H9 (cell line): ENCODE data around the gene AP3D1. TPM values are rescaled to one million over a fixed set of nuclear protein-coding genes. Genes with fewer than 3 reads are reported as not detected.

Source experiments
- DNase-seq: peaks from one replicate; pipeline ENCODE4 v3.0.0-alpha.2; 2017
- H2AFZ ChIP-seq: one replicate; pipeline ENCODE4 v1.6.1; 2013; ENCODE audit warnings: mild to moderate bottlenecking, low read length, control low read depth, moderate library complexity
- H2AK5ac ChIP-seq: 2 replicates; pipeline ENCODE4 v1.6.1; 2013; ENCODE audit warnings: low read length, control low read depth, mixed read lengths; ENCODE audit not compliant: insufficient read length
- H2BK120ac ChIP-seq: one replicate; pipeline ENCODE4 v1.6.1; 2013; ENCODE audit warnings: low read depth, mild to moderate bottlenecking, low read length, control low read depth, inconsistent platforms; ENCODE audit not compliant: poor library complexity, severe bottlenecking
- H2BK12ac ChIP-seq: 2 replicates; pipeline ENCODE4 v1.6.1; 2013; ENCODE audit warnings: low read length, control low read depth, mixed read lengths, low read depth; ENCODE audit not compliant: insufficient read length
- H2BK15ac ChIP-seq: 2 replicates; pipeline ENCODE4 v1.6.1; 2013; ENCODE audit warnings: low read depth, low read length, control low read depth
- H2BK20ac ChIP-seq: one replicate; pipeline ENCODE4 v1.6.1; 2013; ENCODE audit warnings: low read depth, mild to moderate bottlenecking, low read length, control low read depth, inconsistent platforms; ENCODE audit not compliant: poor library complexity, severe bottlenecking
- H2BK5ac ChIP-seq: 2 replicates; pipeline ENCODE4 v1.6.1; 2013; ENCODE audit warnings: low read length, control low read depth, mixed read lengths; ENCODE audit not compliant: insufficient read length
- H3K14ac ChIP-seq: 2 replicates; pipeline ENCODE4 v1.6.1; 2013; ENCODE audit warnings: low read length, control low read depth; ENCODE audit not compliant: insufficient read depth
- H3K18ac ChIP-seq: 2 replicates; pipeline ENCODE4 v1.6.1; 2013; ENCODE audit warnings: low read depth, mild to moderate bottlenecking, mixed read lengths, low read length, control low read depth; ENCODE audit not compliant: insufficient read length
- H3K23ac ChIP-seq: 2 replicates; pipeline ENCODE4 v1.6.1; 2013; ENCODE audit warnings: low read length, control low read depth, mixed read lengths, low read depth; ENCODE audit not compliant: insufficient read length
- H3K23me2 ChIP-seq: 2 replicates; pipeline ENCODE4 v1.6.1; 2013; ENCODE audit warnings: low read depth, mild to moderate bottlenecking, mixed read lengths, low read length, control low read depth; ENCODE audit not compliant: insufficient read length, poor library complexity, severe bottlenecking
- H3K27ac ChIP-seq: 2 replicates; pipeline ENCODE4 v1.5.1; 2013; ENCODE audit warnings: low read length, control low read depth, mixed read lengths, low read depth; ENCODE audit not compliant: insufficient read length
- H3K27me3 ChIP-seq: 2 replicates; pipeline ENCODE4 v1.6.1; 2013; ENCODE audit warnings: low read length, control low read depth, inconsistent platforms; ENCODE audit not compliant: insufficient read depth
- H3K4ac ChIP-seq: 2 replicates; pipeline ENCODE4 v1.6.1; 2013; ENCODE audit warnings: low read depth, mild to moderate bottlenecking, control low read depth, inconsistent platforms, low read length, moderate library complexity
- H3K4me1 ChIP-seq: 2 replicates; pipeline ENCODE4 v1.6.1; 2013; ENCODE audit warnings: low read length, control low read depth, inconsistent platforms; ENCODE audit not compliant: insufficient read depth
- H3K4me2 ChIP-seq: 2 replicates; pipeline ENCODE4 v1.6.1; 2013; ENCODE audit warnings: low read length, control low read depth, mixed read lengths; ENCODE audit not compliant: insufficient read length, insufficient read depth
- H3K56ac ChIP-seq: 2 replicates; pipeline ENCODE4 v1.6.1; 2013; ENCODE audit warnings: low read depth, mild to moderate bottlenecking, mixed read lengths, low read length, control low read depth; ENCODE audit not compliant: insufficient read length
- H3K79me1 ChIP-seq: 2 replicates; pipeline ENCODE4 v1.6.1; 2013; ENCODE audit warnings: low read depth, mild to moderate bottlenecking, moderate library complexity, low read length, control low read depth, inconsistent platforms; ENCODE audit not compliant: insufficient read depth, poor library complexity, severe bottlenecking
- H3K79me2 ChIP-seq: 2 replicates; pipeline ENCODE4 v1.6.1; 2013; ENCODE audit warnings: low read length, control low read depth, inconsistent platforms; ENCODE audit not compliant: insufficient read depth
- H3K9ac ChIP-seq: 2 replicates; pipeline ENCODE4 v1.6.1; 2013; ENCODE audit warnings: low read length, control low read depth, mixed read lengths; ENCODE audit not compliant: insufficient read length; ENCODE audit errors: extremely low read depth
- H3K9me3 ChIP-seq: one replicate; pipeline ENCODE4 v1.6.1; 2013; ENCODE audit warnings: low read depth, low read length, inconsistent platforms; ENCODE audit not compliant: control insufficient read depth
- H3T11ph ChIP-seq: one replicate; pipeline ENCODE4 v1.6.1; 2013; ENCODE audit warnings: mild to moderate bottlenecking, low read length, control low read depth, inconsistent platforms
- H4K20me1 ChIP-seq: one replicate; pipeline ENCODE4 v1.6.1; 2013; ENCODE audit not compliant: control insufficient read depth, insufficient read length, insufficient read depth
- H4K5ac ChIP-seq: 2 replicates; pipeline ENCODE4 v1.6.1; 2013; ENCODE audit warnings: low read depth, mild to moderate bottlenecking, mixed read lengths, low read length, control low read depth; ENCODE audit not compliant: insufficient read length
- H4K8ac ChIP-seq: replicated peaks from 2 replicates; pipeline ENCODE4 v1.6.1; 2013; ENCODE audit warnings: low read length, control low read depth, mixed read lengths, low read depth; ENCODE audit not compliant: insufficient read length
- H4K91ac ChIP-seq: 2 replicates; pipeline ENCODE4 v1.6.1; 2013; ENCODE audit warnings: low read depth, mild to moderate bottlenecking, moderate library complexity, mixed read lengths, low read length, control low read depth; ENCODE audit not compliant: insufficient read length
- H3K27ac Mint-ChIP-seq, 3 experiments: 2 replicates in 2 of 3; 3 replicates in 1 of 3; pipeline ENCODE4 v1.8.0; 2020 to 2021; ENCODE audit warnings: mixed read lengths in 3 of 3, mild to moderate bottlenecking in 1 of 3, moderate library complexity in 1 of 3
- H3K27me3 Mint-ChIP-seq: 2 replicates; pipeline ENCODE4 v1.8.0; 2021; ENCODE audit warnings: low read depth, mild to moderate bottlenecking, moderate library complexity, mixed read lengths
- H3K36me3 Mint-ChIP-seq, 3 experiments: 2 replicates in 2 of 3; 3 replicates in 1 of 3; pipeline ENCODE4 v1.8.0; 2020 to 2021; ENCODE audit warnings: low read depth in 3 of 3, mixed read lengths in 3 of 3; ENCODE audit not compliant: insufficient read depth in 1 of 3
- H3K4me1 Mint-ChIP-seq, 2 experiments: 2 replicates each; pipeline ENCODE4 v1.8.0; 2020; ENCODE audit warnings: mixed read lengths in 2 of 2
- H3K4me3 Mint-ChIP-seq, 2 experiments: 2 replicates in 1 of 2; 3 replicates in 1 of 2; pipeline ENCODE4 v1.8.0; 2020 to 2021; ENCODE audit warnings: mild to moderate bottlenecking in 2 of 2, mixed read lengths in 2 of 2, moderate library complexity in 1 of 2
- H3K9me3 Mint-ChIP-seq, 2 experiments: 2 replicates in 1 of 2; 3 replicates in 1 of 2; pipeline ENCODE4 v1.8.0; 2020; ENCODE audit warnings: mild to moderate bottlenecking in 2 of 2, mixed read lengths in 2 of 2, moderate library complexity in 1 of 2
- WGBS: extraction: QIAGEN DNeasy Blood & Tissue Kit; methylation state at CpG from one replicate; pipeline ENCODE4 v1.1.7; 2013; ENCODE audit warnings: missing lambda C conversion rate, low lambda C conversion rate, mixed read lengths; ENCODE audit not compliant: insufficient read length; ENCODE audit errors: extremely low coverage; 5-methylcytosine and 5-hydroxymethylcytosine counted together
- total RNA-seq: library from RNA; stranded (reverse); gene quantifications from 2 replicates; pipeline ENCODE4 v1.2.1, GENCODE V29; 2021
- TF ChIP-seq, protein P1 (sequence below): fragments of 200-600 bp; sonication (generic); conservative IDR thresholded peaks from 3 replicates; pipeline ENCODE4 v1.8.0; 2021; ENCODE audit warnings: antibody characterized with exemption, mild to moderate bottlenecking

The AP3D1 gene
- total RNA-seq, 1 experiment from 2014 or later, result 142 TPM

DNA sequence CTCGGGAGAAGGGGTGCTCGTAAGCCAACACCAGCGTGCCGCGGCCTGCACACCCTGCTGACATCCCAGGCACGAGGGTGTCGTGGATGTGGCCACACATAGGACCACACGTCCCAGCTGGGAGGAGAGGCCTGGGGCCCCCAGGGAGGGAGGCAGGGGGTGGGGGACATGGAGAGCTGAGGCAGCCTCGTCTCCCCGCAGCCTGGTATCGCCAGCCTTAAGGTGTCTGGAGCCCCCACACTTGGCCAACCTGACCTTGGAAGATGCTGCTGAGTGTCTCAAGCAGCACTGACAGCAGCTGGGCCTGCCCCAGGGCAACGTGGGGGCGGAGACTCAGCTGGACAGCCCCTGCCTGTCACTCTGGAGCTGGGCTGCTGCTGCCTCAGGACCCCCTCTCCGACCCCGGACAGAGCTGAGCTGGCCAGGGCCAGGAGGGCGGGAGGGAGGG is 52.3 kb downstream of the AP3D1 start:
- no peak overlapping the region for H3K4me3 Mint-ChIP-seq
- Histone ChIP-seq H2BK5ac (no peak overlapping the region), H2AFZ (no peak overlapping the region), H3K9ac (no peak overlapping the region), H3K23me2 (no peaks in the 10 kb centered on the region), H3K14ac (no peak overlapping the region), H3K27me3 (no peaks in the 10 kb centered on the region), H3K18ac (no peak overlapping the region), H4K5ac (no peak overlapping the region), H4K91ac (no peak overlapping the region), H3K4ac (no peak overlapping the region), H2BK15ac (no peak overlapping the region), H2AK5ac (no peak overlapping the region), H4K20me1 (no peaks in the 10 kb centered on the region), H3K4me2 (no peak overlapping the region), H3K23ac (no peak overlapping the region), H4K8ac (no peak overlapping the region), H3K56ac (no peak overlapping the region), H2BK20ac (no peak overlapping the region), H3K79me2 (no peaks in the 10 kb centered on the region), H3K4me1 (no peaks in the 10 kb centered on the region), H2BK12ac (no peak overlapping the region), H3T11ph (no peak overlapping the region), H3K9me3 (no peaks in the 10 kb centered on the region), H2BK120ac (no peak overlapping the region), H3K79me1 (no peaks in the 10 kb centered on the region), H3K27ac (no peak overlapping the region)
- H3K36me3 Mint-ChIP-seq, result peaks cover 11 to 40% (median 34%) of the 10 kb centered on the region in 3 experiments
- no peak overlapping the region for H3K27ac Mint-ChIP-seq
- WGBS, result no CpG with 5 or more reads among the region's 16 CpGs
- peaks cover 7 to 8% of the 10 kb centered on the region in 2 experiments; a peak in 3 of 4 replicates for H3K4me1 Mint-ChIP-seq
- TF ChIP-seq, protein P1, sequence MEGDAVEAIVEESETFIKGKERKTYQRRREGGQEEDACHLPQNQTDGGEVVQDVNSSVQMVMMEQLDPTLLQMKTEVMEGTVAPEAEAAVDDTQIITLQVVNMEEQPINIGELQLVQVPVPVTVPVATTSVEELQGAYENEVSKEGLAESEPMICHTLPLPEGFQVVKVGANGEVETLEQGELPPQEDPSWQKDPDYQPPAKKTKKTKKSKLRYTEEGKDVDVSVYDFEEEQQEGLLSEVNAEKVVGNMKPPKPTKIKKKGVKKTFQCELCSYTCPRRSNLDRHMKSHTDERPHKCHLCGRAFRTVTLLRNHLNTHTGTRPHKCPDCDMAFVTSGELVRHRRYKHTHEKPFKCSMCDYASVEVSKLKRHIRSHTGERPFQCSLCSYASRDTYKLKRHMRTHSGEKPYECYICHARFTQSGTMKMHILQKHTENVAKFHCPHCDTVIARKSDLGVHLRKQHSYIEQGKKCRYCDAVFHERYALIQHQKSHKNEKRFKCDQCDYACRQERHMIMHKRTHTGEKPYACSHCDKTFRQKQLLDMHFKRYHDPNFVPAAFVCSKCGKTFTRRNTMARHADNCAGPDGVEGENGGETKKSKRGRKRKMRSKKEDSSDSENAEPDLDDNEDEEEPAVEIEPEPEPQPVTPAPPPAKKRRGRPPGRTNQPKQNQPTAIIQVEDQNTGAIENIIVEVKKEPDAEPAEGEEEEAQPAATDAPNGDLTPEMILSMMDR, result no peak
- DNase-seq, result no peak
- peaks cover 0 to 1% of the 10 kb centered on the region in 2 experiments; a peak in 1 of 5 replicates for H3K9me3 Mint-ChIP-seq
- no peaks in the 10 kb centered on the region; the same call in 1 of the 2 replicates for H3K27me3 Mint-ChIP-seq
